Adrenal gland (tissue), 12 donors: ENCODE data around the gene CRYGS. TPM values are rescaled to one million over a fixed set of nuclear protein-coding genes. Genes with fewer than 3 reads are reported as not detected.

Experiments used
- DNase-seq, 7 donors: peaks; one replicate each; pipeline ENCODE4 v3.0.0-alpha.2; 2019 to 2020
- H3K27ac ChIP-seq, 5 donors: fragments of 200-600 bp; sonication (generic) in 4 of 5; 1 replicate in 3 of 5; 2 replicates in 2 of 5; pipeline versions ENCODE4 v1.5.1 to v1.8.0; 2016 to 2020; ENCODE audit warnings: mild to moderate bottlenecking in 1 of 5
- H3K27me3 ChIP-seq: fragments of 200-600 bp; 2 replicates; pipeline ENCODE4 v1.8.0; 2021
- H3K36me3 ChIP-seq, 2 donors: fragments of 200-600 bp; replicated peaks in 1 of 2; 1 replicate in 1 of 2; 2 replicates in 1 of 2; pipeline versions ENCODE4 v1.5.1 to v1.8.0; 2018 to 2022
- H3K4me1 ChIP-seq, 2 donors: fragments of 200-600 bp; replicated peaks in 1 of 2; 1 replicate in 1 of 2; 2 replicates in 1 of 2; pipeline versions ENCODE4 v1.5.1 to v1.8.0; 2018 to 2021
- H3K4me3 ChIP-seq, 4 donors: fragments of 200-600 bp; sonication (generic) in 3 of 4; one replicate each; pipeline ENCODE4 v1.5.1; 2016 to 2018
- H3K9me3 ChIP-seq, 3 donors: fragments of 200-600 bp; sonication (generic) in 1 of 3; replicated peaks in 1 of 3; 1 replicate in 2 of 3; 2 replicates in 1 of 3; pipeline versions ENCODE4 v1.5.1 to v1.8.0; 2016 to 2021
- POLR2A ChIP-seq, 2 donors: fragments of 450-650 bp; IDR thresholded peaks; one replicate each; pipeline ENCODE4 v1.6.1; 2017; ENCODE audit warnings: antibody characterized with exemption in 2 of 2, mild to moderate bottlenecking in 2 of 2, moderate library complexity in 1 of 2
- whole genome bisulfite sequencing, 4 donors: extraction: QIAGEN DNeasy Blood & Tissue Kit in 2 of 4; methylation state at CpG; one replicate each; pipeline versions ENCODE4 v1.1.5 to v1.1.7; 2013 to 2017; 5-methylcytosine and 5-hydroxymethylcytosine counted together
- intact Hi-C, 2 donors: fragments of 100-400 bp; cut with DNase I; formaldehyde crosslinking; loops; one replicate each; pipeline versions ENCODE4 v1.14.1 to v1.15.0; 2022 to 2023
- polyA plus RNA-seq, 3 donors: library from polyadenylated mRNA; stranded (reverse); fragments of 200-250 nt in 2 of 3; fragments of 350-450 nt in 1 of 3; fragmentation: Illumina TruSeq in 1 of 3; extraction: RNeasy Lipid Tissue Mini Kit (QIAGEN cat#74804) in 1 of 3; gene quantifications; one replicate each; pipeline ENCODE4 v1.2.3, GENCODE V29; 2013 to 2014
- total RNA-seq, 9 donors: library from RNA; depleted of rRNA in 4 of 9; stranded (reverse); fragments of >200 nt in 4 of 9; fragments of 120-200 nt in 1 of 9; fragmentation: NEBNext Ultra II Directional in 1 of 9; extraction: Animal tissue kit (Norgen Biotek cat#: 25700) in 1 of 9; gene quantifications; one replicate each; pipeline versions ENCODE4 v1.1.0 to v1.2.4, GENCODE V29; 2013 to 2023
- TF ChIP-seq, protein P1 (sequence below), 6 experiments: fragments of 450-650 bp in 4 of 6; fragments of 200-600 bp in 2 of 6; sonication (generic) in 1 of 6; IDR thresholded peaks; 1 replicate in 5 of 6; 2 replicates in 1 of 6; pipeline versions ENCODE4 v1.5.1 to v1.8.0; 2016 to 2021; ENCODE audit warnings: antibody characterized with exemption in 6 of 6, mild to moderate bottlenecking in 2 of 6, moderate library complexity in 1 of 6
- donor health status: healthy with polysubstance abuse.
- donor health status: Bipolar disorder and iron deficiency.
- donor health status: DM: yes; HTN: yes; CAD: no.
- donor health status: DM: no; HTN: no; CAD: no.
- donor health status: DM: no; HTN: no; CAD: no.
- donor health status: DM: yes; HTN: yes; CAD: no.

Gene CRYGS
- total and polyA plus RNA-seq, 12 donors, result 0.78 to 22.0 (median 2.4) TPM

DNA sequence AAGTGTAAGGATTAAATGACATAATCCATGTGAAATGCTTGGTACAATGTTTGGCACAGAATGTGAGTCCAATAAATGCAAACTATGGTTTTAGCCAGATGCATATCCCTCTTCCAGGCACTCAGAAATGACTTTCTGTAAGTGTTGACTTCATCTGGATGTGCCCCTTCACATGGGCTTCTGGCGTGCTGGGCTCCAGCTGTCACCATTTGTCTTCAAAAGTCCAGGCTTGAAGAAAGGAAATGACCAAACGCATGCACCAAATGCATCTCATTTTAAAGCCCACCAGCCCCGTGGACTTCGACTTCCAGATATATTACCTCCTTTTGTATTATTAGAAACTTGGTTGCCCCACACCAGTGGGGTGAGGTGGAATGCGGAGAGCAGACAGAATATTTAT is 23.7 kb downstream of the CRYGS start:
- no peaks in the 10 kb centered on the region for H3K4me1 ChIP-seq
- no peak overlapping the region for H3K4me3 ChIP-seq
- H3K27ac ChIP-seq, result no peak overlapping the region
- intact Hi-C loops, result no loop called here
- 41 to 60% (median 53%) methylated on average over 5 of the region's 5 CpGs for WGBS, 4 donors
- DNase-seq, result no peak
- peaks cover 6% of the 10 kb centered on the region for H3K27me3 ChIP-seq
- TF ChIP-seq POLR2A (IDR thresholded peaks at IDR 0.05), result no peak
- TF ChIP-seq, protein P1, sequence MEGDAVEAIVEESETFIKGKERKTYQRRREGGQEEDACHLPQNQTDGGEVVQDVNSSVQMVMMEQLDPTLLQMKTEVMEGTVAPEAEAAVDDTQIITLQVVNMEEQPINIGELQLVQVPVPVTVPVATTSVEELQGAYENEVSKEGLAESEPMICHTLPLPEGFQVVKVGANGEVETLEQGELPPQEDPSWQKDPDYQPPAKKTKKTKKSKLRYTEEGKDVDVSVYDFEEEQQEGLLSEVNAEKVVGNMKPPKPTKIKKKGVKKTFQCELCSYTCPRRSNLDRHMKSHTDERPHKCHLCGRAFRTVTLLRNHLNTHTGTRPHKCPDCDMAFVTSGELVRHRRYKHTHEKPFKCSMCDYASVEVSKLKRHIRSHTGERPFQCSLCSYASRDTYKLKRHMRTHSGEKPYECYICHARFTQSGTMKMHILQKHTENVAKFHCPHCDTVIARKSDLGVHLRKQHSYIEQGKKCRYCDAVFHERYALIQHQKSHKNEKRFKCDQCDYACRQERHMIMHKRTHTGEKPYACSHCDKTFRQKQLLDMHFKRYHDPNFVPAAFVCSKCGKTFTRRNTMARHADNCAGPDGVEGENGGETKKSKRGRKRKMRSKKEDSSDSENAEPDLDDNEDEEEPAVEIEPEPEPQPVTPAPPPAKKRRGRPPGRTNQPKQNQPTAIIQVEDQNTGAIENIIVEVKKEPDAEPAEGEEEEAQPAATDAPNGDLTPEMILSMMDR (IDR thresholded peaks at IDR 0.05), result no peak
- no peaks in the 10 kb centered on the region for H3K9me3 ChIP-seq
- no peaks in the 10 kb centered on the region for H3K36me3 ChIP-seq

DNA sequence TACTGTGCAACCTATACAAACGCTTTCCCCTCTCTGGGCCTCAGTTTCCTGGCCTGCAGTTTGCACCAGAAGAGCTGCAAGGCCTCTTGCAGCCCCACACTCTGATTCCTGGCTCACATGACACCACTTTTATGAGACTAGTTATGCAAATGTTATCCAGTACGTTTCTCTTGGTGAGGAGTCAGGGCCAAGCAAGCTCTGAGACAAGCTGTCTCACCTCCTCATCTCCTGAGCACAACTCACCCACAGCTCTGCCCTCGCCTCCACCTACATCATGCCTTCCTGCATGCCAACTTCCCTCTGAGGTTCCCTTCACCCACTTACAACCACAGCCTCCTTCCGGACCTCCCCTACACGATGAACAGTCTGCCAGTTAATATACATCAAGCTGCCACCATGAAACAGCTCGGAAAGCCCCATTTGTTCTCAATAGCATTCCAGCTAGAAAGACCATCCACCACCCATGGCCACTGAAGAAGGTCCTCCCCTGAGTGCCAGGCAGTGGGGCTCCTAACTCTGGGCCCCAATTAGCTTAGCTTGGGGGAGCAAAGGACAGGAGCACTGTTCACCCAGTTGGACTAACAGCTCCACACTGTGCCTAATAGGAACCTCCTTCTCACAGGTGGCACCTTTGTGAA is 25.0 kb downstream of the CRYGS start:
- Histone ChIP-seq H3K9me3 (no peaks in the 10 kb centered on the region), H3K36me3 (no peaks in the 10 kb centered on the region), H3K27me3 (peaks cover 6% of the 10 kb centered on the region), H3K27ac (no peak overlapping the region), H3K4me3 (no peak overlapping the region), H3K4me1 (no peaks in the 10 kb centered on the region)
- intact Hi-C loops, result no loop called here
- TF ChIP-seq, protein P1 (IDR thresholded peaks at IDR 0.05), result no peak
- no peak for TF ChIP-seq POLR2A (IDR thresholded peaks at IDR 0.05)
- DNase-seq, result no peak
- 36 to 66% (median 48%) methylated on average over 4 to 6 of the region's 6 CpGs for WGBS, 4 donors

DNA sequence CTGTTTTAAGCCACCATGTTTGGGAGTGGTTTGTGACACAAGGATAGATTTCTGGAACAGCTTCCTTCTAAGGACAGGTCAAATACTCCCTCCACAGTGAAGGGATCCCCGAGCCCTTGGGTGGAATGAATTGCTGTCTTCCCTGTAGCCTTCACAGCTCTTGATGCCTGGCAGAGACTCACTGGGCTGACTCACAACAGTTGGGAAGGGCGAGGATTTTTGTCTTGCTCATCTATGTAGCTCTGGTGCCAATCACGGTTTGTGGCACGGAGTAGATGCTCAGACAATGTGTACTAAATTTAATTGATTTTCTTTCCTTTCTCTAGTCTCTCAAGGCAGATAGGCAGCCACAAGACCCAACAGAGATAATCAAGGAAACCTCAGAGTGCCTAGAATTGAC is 27.0 kb downstream of the CRYGS start:
- DNase-seq, result no peak

DNA sequence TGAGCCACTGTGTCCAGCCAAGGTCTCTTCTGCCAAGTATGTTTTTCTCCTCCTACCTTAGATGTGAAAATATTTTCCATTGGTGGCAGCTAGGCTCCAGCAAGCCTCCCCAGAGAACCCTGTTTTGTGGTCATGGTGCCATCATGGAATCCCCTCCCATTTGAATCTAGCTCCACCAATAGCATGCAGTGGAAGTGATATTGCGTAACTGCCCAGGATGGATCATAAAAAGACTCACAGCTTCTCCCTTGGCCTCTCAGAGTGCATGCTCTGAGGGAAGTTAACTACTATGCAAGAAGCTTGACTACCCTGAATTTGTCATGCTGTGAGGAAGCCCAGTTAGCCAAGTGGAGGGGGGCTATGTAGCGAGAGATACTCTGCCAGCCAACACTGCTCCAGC is 27.5 kb downstream of the CRYGS start:
- H3K4me3 ChIP-seq, result no peak overlapping the region

More for the DNA sequence above, 27.0 kb downstream of the CRYGS start:
- H3K27ac ChIP-seq, result no peak overlapping the region
- H3K27me3 ChIP-seq, result no peaks in the 10 kb centered on the region
- TF ChIP-seq POLR2A (IDR thresholded peaks at IDR 0.05), result no peak
- TF ChIP-seq, protein P1 (IDR thresholded peaks at IDR 0.05), result no peak
- H3K9me3 ChIP-seq, result no peaks in the 10 kb centered on the region
- H3K36me3 ChIP-seq, result no peaks in the 10 kb centered on the region
- no peak overlapping the region for H3K4me3 ChIP-seq
- intact Hi-C loops, result no loop called here
- no peaks in the 10 kb centered on the region for H3K4me1 ChIP-seq
- 49 to 80% (median 64%) methylated on average over 3 to 4 of the region's 4 CpGs for WGBS, 4 donors

More for the DNA sequence above, 27.5 kb downstream of the CRYGS start:
- Histone ChIP-seq H3K27me3 (no peaks in the 10 kb centered on the region), H3K27ac (no peak overlapping the region), H3K9me3 (no peaks in the 10 kb centered on the region), H3K4me1 (no peaks in the 10 kb centered on the region), H3K36me3 (no peaks in the 10 kb centered on the region)
- TF ChIP-seq, protein P1 (IDR thresholded peaks at IDR 0.05), result no peak
- TF ChIP-seq POLR2A (IDR thresholded peaks at IDR 0.05), result no peak
- intact Hi-C loops, result no loop called here
- DNase-seq, result no peak
- 90 to 100% (median 94%) methylated on average over 1 to 2 of the region's 2 CpGs for WGBS, 4 donors
